A673 (cell line): Measurements from ENCODE around the gene THPO.

Source experiments
- CTCF ChIP-seq: fragments of 300-800, 200-600 bp; sonication (generic); conservative IDR thresholded peaks from 2 replicates; pipeline ENCODE4 v1.5.1; 2017; ENCODE audit warnings: low read depth, mild to moderate bottlenecking, antibody characterized with exemption, low read length, moderate library complexity, mixed read lengths
- EZH2 ChIP-seq: fragments of 200-600 bp; sonication (generic); IDR thresholded peaks from 2 replicates; pipeline ENCODE4 v1.6.1; 2017; ENCODE audit warnings: borderline replicate concordance, low read depth, mild to moderate bottlenecking, mixed read lengths, antibody characterized with exemption, low read length; ENCODE audit not compliant: poor library complexity, severe bottlenecking

- TF ChIP-seq CTCF (no peak), EZH2 (no peak)
These were observed 55.1 kb downstream of the THPO start for GRCh38 chr3:184322731-184323487.
